Stromal cell of bone marrow (primary cell): ENCODE data around the gene CHTF8.
A peak's percentile ranks its signal among the peaks of the same experiment; 100 is the strongest.

Source experiments
- DNase-seq: peaks from one replicate; pipeline ENCODE4 v3.0.0-alpha.2; 2012; ENCODE audit warnings: low read depth

Gene CHTF8

GRCh38 chr16:69084289-69084688 lies 48.1 kb downstream of the CHTF8 start:
- DNase-seq: no peak

GRCh38 chr16:69083306-69083941 lies 49.0 kb downstream of the CHTF8 start:
- DNase-seq: no peak

GRCh38 chr16:69079697-69080096 lies 52.7 kb downstream of the CHTF8 start:
- no peak for DNase-seq

GRCh38 chr16:69078073-69078472 lies 54.3 kb downstream of the CHTF8 start:
- DNase-seq: no peak

GRCh38 chr16:69077251-69077650 lies 55.1 kb downstream of the CHTF8 start:
- peak; percentile 36 for DNase-seq

GRCh38 chr16:69073181-69073702 lies 59.1 kb downstream of the CHTF8 start:
- peak; percentile 76 for DNase-seq

GRCh38 chr16:69072640-69072974 lies 59.8 kb downstream of the CHTF8 start:
- DNase-seq: no peak

- no peak for DNase-seq
Measured at GRCh38 chr16:69071036-69071435, 61.4 kb downstream of the CHTF8 start.

- no peak for DNase-seq
Measured at GRCh38 chr16:69069504-69069903, 62.9 kb downstream of the CHTF8 start.
